Neural cell (in vitro differentiated cells): ENCODE measurements around the gene SLC16A2. TPM values are rescaled to one million over a fixed set of nuclear protein-coding genes. Genes with fewer than 3 reads are reported as not detected.

ENCODE experiments used
- H2AFZ ChIP-seq: fragments of 200-600, 300-800 bp; sonication (generic), shearing (Covaris generic); 2 replicates; pipeline ENCODE4 v1.6.0; 2014; ENCODE audit warnings: low read depth, mild to moderate bottlenecking, antibody characterized with exemption, low read length, moderate library complexity
- H3F3A ChIP-seq: fragments of 200-600 bp; shearing (Covaris generic); 2 replicates; pipeline ENCODE4 v1.6.1; 2016; ENCODE audit warnings: mild to moderate bottlenecking, moderate library complexity, mixed read lengths, antibody characterized with exemption, low read length; ENCODE audit not compliant: insufficient read depth, poor library complexity, severe bottlenecking
- H3K27ac ChIP-seq: fragments of 200-600, 300-800 bp; sonication (generic), shearing (Covaris generic); 2 replicates; pipeline ENCODE4 v1.5.1; 2014; ENCODE audit warnings: mild to moderate bottlenecking, low read length, moderate library complexity
- H3K27me3 ChIP-seq: fragments of 300-800, 200-600 bp; sonication (generic), shearing (Covaris generic); 2 replicates; pipeline ENCODE4 v1.6.0; 2014; ENCODE audit warnings: mild to moderate bottlenecking, low read depth, low read length, moderate library complexity; ENCODE audit not compliant: insufficient read depth
- H3K36me3 ChIP-seq: fragments of 300-800, 200-600 bp; sonication (generic), shearing (Covaris generic); 2 replicates; pipeline ENCODE4 v1.5.1; 2014; ENCODE audit warnings: mild to moderate bottlenecking, antibody characterized with exemption, low read length, moderate library complexity; ENCODE audit not compliant: insufficient read depth
- H3K4me2 ChIP-seq: fragments of 300-800, 200-600 bp; sonication (generic), shearing (Covaris generic); 2 replicates; pipeline ENCODE4 v1.6.0; 2014; ENCODE audit warnings: mild to moderate bottlenecking, low read length
- H3K4me3 ChIP-seq: fragments of 300-800, 200-600 bp; sonication (generic), shearing (Covaris generic); 2 replicates; pipeline ENCODE4 v1.5.1; 2014; ENCODE audit warnings: mild to moderate bottlenecking, low read length, moderate library complexity
- H3K79me2 ChIP-seq: fragments of 200-600 bp; shearing (Covaris generic); replicated peaks from 2 replicates; pipeline ENCODE4 v1.6.0; 2014; ENCODE audit warnings: mild to moderate bottlenecking, low read length, moderate library complexity; ENCODE audit not compliant: insufficient read depth
- H3K9ac ChIP-seq: fragments of 300-800, 200-600 bp; sonication (generic), shearing (Covaris generic); 2 replicates; pipeline ENCODE4 v1.6.1; 2016; ENCODE audit warnings: mild to moderate bottlenecking, low read length, mixed read lengths
- H3K9me2 ChIP-seq: fragments of 200-600 bp; shearing (Covaris generic); 2 replicates; pipeline ENCODE4 v1.6.1; 2016; ENCODE audit warnings: mild to moderate bottlenecking, low read length, mixed read lengths; ENCODE audit not compliant: insufficient read depth
- H3K9me3 ChIP-seq: fragments of 200-600, 300-800 bp; sonication (generic), shearing (Covaris generic); 2 replicates; pipeline ENCODE4 v1.6.1; 2016; ENCODE audit warnings: mild to moderate bottlenecking, mixed run types, low read length, moderate library complexity, mixed read lengths
- H4K20me1 ChIP-seq: fragments of 200-600 bp; shearing (Covaris generic); 2 replicates; pipeline ENCODE4 v1.6.1; 2016; ENCODE audit warnings: mild to moderate bottlenecking, mixed run types; ENCODE audit not compliant: insufficient read depth
- CTCF ChIP-seq: fragments of 450-650 bp; IDR thresholded peaks from 2 replicates; pipeline ENCODE4 v1.5.1; 2014; ENCODE audit warnings: antibody characterized with exemption, mild to moderate bottlenecking, moderate library complexity; ENCODE audit not compliant: poor library complexity, severe bottlenecking
- EP300 ChIP-seq: fragments of 450-650 bp; conservative IDR thresholded peaks from 2 replicates; pipeline ENCODE4 v1.6.1; 2014; ENCODE audit warnings: antibody characterized with exemption, mild to moderate bottlenecking, moderate library complexity; ENCODE audit not compliant: poor library complexity, severe bottlenecking
- EZH2 ChIP-seq: fragments of 200-600, 300-800 bp; shearing (Covaris generic), sonication (generic); IDR thresholded peaks from 2 replicates; pipeline ENCODE4 v1.6.1; 2014; ENCODE audit warnings: antibody characterized with exemption, low read length, borderline replicate concordance, mild to moderate bottlenecking; ENCODE audit not compliant: insufficient read depth, poor library complexity, severe bottlenecking
- MXI1 ChIP-seq: fragments of 450-650 bp; conservative IDR thresholded peaks from 2 replicates; pipeline ENCODE4 v1.6.1; 2014; ENCODE audit warnings: antibody characterized with exemption, mild to moderate bottlenecking; ENCODE audit not compliant: poor library complexity, severe bottlenecking
- POLR2AphosphoS5 ChIP-seq: IDR thresholded peaks from 2 replicates; pipeline ENCODE4 v1.6.1; 2012
- RAD21 ChIP-seq: fragments of 450-650 bp; conservative IDR thresholded peaks from 2 replicates; pipeline ENCODE4 v1.6.1; 2014; ENCODE audit warnings: antibody characterized with exemption, mild to moderate bottlenecking, moderate library complexity
- REST ChIP-seq: IDR thresholded peaks from 2 replicates; pipeline ENCODE4 v1.6.1; 2012; ENCODE audit warnings: borderline replicate concordance
- SMC3 ChIP-seq: fragments of 450-650 bp; conservative IDR thresholded peaks from 2 replicates; pipeline ENCODE4 v1.6.1; 2014; ENCODE audit warnings: antibody characterized with exemption, mild to moderate bottlenecking, moderate library complexity; ENCODE audit not compliant: poor library complexity
- TAF1 ChIP-seq: IDR thresholded peaks from 2 replicates; pipeline ENCODE4 v1.6.1; 2012; ENCODE audit warnings: low read depth
- polyA plus RNA-seq: library from polyadenylated mRNA; depleted of rRNA; stranded (reverse); fragments of >200 nt; gene quantifications from 2 replicates; pipeline ENCODE4 v1.2.3, GENCODE V29; 2014

The SLC16A2 gene
- polyA plus RNA-seq, 1 donor from 2014 or later: 14.5 TPM

- no peak overlapping the region for H3K9ac ChIP-seq
- TF ChIP-seq EZH2: no peak
- TF ChIP-seq MXI1: no peak
- TF ChIP-seq TAF1: no peak
- TF ChIP-seq EP300: no peak
- no peak for TF ChIP-seq REST
- no peak for TF ChIP-seq SMC3
- no peak for TF ChIP-seq CTCF
- no peak for TF ChIP-seq POLR2AphosphoS5
- no peak for TF ChIP-seq RAD21
- H3K27me3 ChIP-seq: no peaks in the 10 kb centered on the region
- no peak overlapping the region for H3K4me2 ChIP-seq
- no peaks in the 10 kb centered on the region for H4K20me1 ChIP-seq
- H3K9me3 ChIP-seq: no peaks in the 10 kb centered on the region
- H3K4me3 ChIP-seq: no peak overlapping the region
- H3K9me2 ChIP-seq: no peaks in the 10 kb centered on the region
- no peaks in the 10 kb centered on the region for H3K36me3 ChIP-seq
- H3K27ac ChIP-seq: no peak overlapping the region
- no peak overlapping the region for H2AFZ ChIP-seq
- no peaks in the 10 kb centered on the region for H3F3A ChIP-seq
- H3K79me2 ChIP-seq: no peaks in the 10 kb centered on the region
These were observed 136.1 kb downstream of the SLC16A2 start for GRCh38 chrX:74557378-74557777.

GRCh38 chrX:74578137-74578536 is 156.8 kb downstream of the SLC16A2 start:
- H3K9me3 ChIP-seq: no peaks in the 10 kb centered on the region
- H3F3A ChIP-seq: no peaks in the 10 kb centered on the region
- H2AFZ ChIP-seq: no peak overlapping the region
- no peaks in the 10 kb centered on the region for H3K36me3 ChIP-seq
- H3K79me2 ChIP-seq: no peaks in the 10 kb centered on the region
- no peaks in the 10 kb centered on the region for H4K20me1 ChIP-seq
- TF ChIP-seq MXI1: no peak
- no peak for TF ChIP-seq TAF1
- no peak for TF ChIP-seq RAD21
- TF ChIP-seq SMC3: no peak
- no peak for TF ChIP-seq EP300
- TF ChIP-seq REST: no peak
- TF ChIP-seq EZH2: no peak
- TF ChIP-seq POLR2AphosphoS5: no peak
- no peaks in the 10 kb centered on the region for H3K9me2 ChIP-seq
- H3K4me2 ChIP-seq: no peak overlapping the region
- H3K9ac ChIP-seq: no peak overlapping the region
- H3K4me3 ChIP-seq: no peak overlapping the region
- no peaks in the 10 kb centered on the region for H3K27me3 ChIP-seq
- no peak overlapping the region for H3K27ac ChIP-seq
